HT-29 (cell line): ENCODE results near the gene CDKL5. TPM values are rescaled to one million over a fixed set of nuclear protein-coding genes. Genes with fewer than 3 reads are reported as not detected.
A peak's percentile ranks its signal among the peaks of the same experiment; 100 is the strongest.

Source experiments
- DNase-seq: peaks from one replicate; pipeline ENCODE4 v3.0.0-alpha.2; 2015; ENCODE audit warnings: low spot score
- total RNA-seq: library from RNA; depleted of rRNA; stranded (reverse); fragments of >200 nt; shearing (Covaris generic); gene quantifications from 2 replicates; pipeline ENCODE4 v1.2.3, GENCODE V29; 2014

CDKL5 gene
- total RNA-seq, 1 experiment from 2014 or later = 3.2 TPM

DNA sequence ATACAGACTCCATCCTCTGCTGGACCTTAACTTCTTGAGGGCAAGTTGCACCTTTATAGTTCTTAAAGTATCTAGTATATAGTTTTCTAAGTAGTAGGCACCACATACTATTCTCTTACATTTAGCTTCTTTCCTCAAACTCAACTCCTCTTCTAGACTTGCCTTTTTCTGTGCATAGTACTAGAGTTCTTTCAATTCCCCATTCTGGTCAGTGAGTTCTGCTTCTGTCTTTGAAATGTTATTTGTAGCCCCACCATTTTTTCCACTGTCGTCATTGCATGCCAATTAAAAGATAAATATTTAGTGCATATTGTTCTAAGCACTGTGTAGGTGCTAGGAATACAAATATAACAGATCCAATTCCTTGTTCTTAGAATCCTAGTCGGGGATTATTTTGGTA lies 31.6 kb downstream of the CDKL5 start:
- DNase-seq = no peak

DNA sequence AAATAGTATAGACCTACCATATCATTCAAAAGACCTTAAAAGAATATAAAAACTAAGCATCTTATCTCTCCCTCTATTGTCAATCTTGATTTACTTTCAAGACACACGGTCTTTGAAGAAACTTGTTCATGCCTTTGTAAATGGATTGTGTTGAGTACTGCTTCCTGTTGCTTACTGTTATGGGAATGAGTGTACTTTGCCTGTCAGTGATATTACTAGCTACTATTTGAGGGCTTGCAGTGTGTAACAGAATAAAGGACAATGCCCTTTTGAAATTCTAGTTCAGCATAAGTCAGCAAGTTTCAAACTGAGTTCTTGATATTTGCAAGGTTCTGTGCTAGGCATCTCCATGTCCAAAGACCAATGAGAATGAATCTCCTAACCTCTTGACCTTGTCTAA lies 36.0 kb downstream of the CDKL5 start:
- DNase-seq = no peak

DNA sequence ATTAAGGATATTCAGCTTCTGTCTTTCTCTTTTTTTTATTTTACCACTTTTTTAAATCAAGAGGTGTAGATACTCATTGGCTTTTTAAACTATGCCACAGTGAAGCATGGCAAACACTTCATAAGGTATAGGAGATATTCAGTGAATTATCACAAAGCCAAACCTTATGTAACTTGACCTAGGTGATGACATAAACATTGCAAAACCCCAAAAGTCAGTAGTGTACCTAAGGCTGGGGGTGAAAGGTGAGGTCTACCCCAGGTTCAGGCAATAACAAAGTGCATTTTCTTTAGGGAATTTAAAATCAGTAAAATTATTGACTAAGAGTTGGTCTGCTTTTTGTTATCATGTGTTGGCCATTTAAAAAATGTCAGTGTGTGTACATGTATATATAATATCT lies 39.1 kb downstream of the CDKL5 start:
- no peak for DNase-seq

DNA sequence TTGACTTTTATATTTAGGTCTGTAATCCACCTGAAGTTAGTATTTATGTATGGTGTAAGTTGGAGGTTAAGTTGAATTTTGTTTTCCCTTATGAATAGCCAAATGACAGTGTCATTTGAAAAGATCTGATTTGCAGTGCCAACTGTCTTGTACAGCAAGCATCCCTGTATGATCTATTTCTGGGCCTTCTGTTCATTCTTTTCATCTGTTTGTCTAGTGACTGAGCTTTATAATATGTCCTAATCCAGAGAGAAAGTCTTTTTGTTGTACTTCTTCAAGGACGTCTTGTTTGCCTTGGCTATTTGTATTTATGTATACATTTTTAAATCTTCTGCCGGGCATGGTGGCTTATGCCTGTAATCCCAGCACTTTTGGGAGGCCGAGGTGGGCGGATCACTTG lies 39.6 kb downstream of the CDKL5 start:
- no peak for DNase-seq

DNA sequence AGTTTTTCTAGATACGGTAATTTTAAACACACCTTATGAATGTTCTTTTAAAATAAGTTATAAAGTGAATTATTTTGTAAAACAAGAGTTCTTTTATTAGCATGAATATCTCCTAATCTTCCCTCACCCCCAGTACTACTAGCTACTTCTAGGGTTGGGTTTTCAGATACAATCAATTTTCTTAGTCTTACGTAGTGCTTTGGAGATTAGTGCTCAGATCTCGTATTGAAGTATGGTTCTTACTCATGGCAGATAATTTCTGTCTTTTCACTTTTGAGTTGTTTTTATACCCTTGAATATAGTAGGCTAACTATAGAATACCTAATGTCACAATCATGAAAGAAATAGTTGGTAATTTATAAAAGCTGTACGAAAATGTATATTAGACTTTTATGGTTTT lies 43.2 kb downstream of the CDKL5 start:
- DNase-seq = no peak

DNA sequence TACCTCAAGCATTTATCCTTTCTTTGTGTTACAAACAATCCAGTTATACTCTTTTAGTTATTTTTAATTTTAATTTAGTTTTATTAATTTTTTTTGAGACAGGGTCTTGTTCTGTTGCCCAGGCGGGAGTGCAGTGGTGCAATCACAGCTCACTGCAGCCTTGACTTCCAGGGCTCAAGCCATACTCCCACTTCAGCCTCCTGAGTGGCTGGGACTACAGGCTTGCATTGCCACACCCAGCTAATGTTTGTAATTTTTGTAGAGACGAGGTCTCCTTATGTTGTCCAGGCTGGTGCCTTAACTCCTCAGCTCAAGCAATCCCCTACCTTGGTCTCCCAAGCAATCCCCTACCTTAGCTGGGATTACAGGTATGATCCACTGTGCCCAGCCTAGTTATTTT lies 45.9 kb downstream of the CDKL5 start:
- no peak for DNase-seq

DNA sequence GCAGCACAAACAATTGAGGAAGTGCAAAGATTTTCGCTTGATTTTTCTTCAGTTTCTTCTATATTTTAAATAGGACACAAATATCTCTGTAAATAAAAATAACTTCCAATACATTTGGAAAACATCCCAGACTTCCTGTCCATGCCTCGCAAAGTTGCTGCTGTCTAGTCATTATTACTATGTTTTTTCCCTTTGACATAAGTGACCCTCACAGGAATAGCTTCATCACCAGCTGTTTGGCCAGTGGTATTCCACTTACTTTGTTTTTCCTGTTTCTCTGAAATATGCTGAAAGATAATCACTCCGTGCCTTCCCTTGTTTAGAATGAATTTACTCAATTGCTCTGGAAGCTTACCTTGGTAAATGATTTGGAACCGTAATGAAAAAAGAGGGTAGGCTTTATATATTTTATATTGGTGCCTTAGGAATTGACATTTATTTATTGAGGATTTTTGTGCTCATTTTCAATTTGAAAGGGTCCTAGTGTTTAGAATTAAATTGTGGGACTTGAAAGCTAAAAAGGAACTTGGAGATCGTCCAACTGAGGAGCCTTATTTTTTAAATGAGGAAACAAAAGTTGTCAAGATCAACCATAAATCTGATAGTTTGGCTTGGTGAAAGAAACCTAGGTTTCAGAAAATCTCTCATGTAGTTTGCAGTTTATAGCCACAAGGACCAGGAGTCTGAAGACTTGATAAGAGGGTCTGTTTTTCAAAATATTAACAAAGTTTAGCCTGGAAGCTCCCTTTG lies 65.6 kb downstream of the CDKL5 start:
- no peak for DNase-seq

DNA sequence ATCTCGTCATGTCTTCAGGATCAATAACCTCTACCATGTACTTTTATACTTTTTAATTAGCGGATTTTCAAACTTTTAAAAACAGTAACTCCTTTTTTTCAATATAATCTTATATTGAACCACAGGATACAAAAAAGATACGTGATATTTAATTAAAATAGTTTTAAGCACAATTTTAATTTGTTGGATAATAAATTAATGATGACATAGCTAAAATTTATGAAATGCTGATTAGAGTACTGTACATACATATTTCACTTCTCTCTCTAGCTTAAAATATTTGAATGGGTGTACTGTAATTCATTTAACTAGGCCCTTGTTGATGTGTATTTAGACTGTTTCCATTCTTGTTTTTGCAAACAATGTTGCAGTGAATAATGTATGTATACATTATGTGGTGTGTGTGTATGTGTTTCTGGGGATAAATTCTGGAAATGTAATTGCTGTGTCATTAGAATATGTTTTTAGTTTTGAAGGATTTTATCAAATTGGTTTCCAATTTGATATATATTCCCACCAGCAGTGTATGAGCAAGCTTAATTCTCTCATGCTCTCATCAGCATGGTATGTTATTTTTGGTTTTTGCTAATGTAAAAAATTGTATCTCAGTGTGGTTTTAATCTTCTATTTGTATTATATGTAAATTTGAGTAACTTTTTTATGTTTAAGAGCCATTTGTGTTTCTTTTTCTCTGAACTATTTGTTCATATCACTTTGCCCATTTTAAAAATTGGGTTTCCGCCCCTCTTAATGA lies 66.4 kb downstream of the CDKL5 start:
- DNase-seq = no peak

DNA sequence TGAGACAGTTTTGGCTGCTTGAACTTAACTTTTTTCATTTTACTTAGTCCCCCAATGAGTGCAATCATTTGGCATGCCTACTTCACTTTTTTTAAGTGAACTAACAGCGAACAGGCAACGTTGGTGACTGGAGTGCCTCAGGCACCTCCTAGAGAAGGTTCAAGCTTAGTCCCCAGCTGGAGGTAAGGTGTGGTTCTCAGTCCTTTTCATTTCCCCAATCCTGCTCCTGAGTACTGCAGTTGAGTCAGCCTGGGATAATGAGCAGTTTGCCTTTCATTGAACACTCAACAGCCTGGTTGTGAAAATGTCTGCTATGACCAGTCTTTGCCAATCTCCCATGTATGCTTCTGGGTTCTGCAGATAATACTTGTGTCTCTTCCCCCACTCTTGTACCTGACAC lies 109.5 kb downstream of the CDKL5 start:
- no peak for DNase-seq

DNA sequence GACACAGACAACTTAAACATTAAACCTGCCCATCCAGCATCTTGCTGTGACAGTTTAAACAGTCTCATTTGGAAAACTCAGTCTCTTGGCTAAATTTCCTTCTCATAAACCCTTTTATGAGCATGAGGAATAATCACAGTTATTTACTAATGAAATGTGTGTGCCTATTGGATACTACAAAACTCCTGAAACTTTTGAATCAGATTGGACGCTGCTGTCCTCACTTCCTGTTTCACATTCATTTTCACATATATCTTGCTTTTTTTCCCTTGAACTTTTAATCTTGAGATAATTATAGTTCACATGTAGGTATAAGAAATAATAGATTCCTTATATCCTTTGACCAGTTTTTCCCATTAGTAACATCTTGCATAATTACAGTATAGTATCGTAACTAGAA lies 111.7 kb downstream of the CDKL5 start:
- DNase-seq = no peak

DNA sequence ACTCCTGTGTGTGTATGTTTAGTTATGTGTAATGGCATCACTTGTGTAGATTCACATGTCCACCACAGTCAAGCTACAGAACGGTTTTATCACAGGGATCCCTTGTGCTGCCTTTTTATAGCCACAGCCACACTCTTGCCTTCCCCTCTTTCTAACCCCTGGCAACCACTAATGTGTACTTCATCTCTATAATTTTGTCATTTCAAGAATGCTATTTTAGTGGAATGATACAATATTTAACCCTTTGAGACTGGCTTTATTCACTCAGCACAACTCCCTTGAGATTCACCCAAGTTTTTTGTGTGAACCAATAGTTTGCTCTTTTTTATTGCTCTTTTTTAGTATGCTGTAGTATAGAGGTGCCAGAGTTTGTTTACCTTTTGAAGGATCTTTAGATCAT lies 112.1 kb downstream of the CDKL5 start:
- DNase-seq = no peak

DNA sequence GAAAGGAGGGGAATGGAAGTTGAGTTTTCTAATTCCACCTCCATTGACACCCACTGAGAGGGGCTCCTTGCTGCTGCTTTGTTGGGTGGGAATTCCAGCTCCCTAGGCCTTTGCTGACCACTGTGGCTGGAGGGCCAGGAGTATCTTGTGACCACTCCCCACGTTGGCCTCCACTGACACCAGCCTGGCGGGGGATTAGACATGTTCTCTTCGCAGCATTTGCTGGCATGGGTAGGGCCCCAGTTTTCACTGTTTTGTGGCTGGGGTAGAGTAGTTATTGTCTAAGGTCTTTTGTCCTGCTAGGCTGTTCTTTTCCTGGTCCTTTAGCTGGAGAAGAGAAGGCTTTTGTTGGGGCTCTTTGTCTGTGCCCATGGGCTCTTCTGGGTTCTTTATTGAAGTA lies 116.7 kb downstream of the CDKL5 start:
- no peak for DNase-seq

DNA sequence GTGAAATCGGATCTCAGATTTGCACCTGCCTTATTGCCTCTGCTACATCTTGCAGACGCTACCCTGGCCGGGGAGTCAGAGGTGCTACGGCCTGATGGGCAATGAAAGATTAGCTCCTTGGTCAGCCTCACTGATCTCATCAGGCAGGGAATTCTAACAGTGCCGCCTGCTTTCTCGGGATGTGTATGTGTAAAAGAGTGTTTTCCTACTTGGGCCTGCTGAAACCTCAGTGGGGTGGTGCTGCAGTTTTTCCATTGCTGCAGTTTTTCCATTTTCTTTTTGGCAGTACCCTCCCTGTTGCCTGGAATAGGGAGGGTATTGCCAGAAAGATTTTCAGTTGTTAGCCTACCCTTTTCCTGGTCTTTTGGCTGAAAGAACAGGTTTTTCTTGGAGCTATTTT lies 117.5 kb downstream of the CDKL5 start:
- DNase-seq = no peak

DNA sequence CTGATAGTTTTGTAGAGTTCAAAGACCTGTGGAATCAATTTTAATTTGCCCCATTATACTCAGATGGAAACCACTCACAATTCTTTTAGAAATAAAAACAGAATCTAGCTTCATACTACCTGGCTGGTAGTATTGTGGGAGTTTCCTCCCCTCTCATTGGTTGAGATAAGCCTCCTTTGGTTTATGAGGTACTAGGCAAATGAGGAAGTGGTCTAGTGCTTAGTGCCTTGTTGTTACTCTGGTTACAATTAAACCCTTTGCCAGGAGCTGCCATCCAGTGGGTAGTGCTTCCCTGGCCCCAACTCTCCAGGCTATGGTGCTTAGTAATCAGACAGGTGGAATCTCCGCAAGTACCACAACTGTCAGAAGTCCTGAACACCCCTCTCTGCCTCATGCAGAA lies 118.3 kb downstream of the CDKL5 start:
- DNase-seq = no peak

DNA sequence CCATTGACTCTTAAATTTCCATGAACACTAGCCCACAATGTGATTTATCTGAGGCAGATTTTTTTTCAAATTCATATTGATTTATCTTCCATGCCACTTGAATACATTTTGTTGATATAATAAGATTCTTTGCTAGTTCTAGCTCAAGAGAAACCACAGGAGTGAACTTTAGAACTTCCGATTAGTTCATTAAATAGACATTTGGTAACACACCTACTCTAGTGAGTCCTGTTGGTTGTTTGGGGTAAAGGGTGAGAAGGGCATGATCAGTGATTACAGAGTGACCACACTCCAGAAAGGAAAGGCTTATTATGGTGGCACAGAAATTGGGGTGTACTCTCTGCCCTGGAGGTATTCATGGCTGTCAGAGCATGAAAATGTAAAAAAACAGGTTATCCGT lies 120.4 kb downstream of the CDKL5 start:
- peak; percentile 5 for DNase-seq

DNA sequence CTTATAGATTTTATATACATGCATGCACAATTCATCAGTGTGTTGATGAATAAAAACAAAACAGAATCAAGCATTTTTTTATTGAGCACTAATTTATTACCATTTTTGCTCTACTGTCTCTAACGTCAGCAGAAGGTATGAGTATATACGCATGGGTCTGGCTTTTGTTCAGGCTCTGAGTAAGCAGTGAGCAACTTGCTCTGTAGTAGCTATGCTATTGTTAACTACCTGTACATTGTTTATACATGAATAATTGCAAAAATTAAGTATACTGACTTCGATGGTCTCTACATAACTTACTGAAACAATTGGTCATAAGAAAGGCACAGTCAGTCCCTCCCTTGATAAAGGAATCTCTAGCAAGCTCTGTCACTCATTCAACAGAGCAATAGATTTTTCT lies 123.6 kb downstream of the CDKL5 start:
- no peak for DNase-seq

DNA sequence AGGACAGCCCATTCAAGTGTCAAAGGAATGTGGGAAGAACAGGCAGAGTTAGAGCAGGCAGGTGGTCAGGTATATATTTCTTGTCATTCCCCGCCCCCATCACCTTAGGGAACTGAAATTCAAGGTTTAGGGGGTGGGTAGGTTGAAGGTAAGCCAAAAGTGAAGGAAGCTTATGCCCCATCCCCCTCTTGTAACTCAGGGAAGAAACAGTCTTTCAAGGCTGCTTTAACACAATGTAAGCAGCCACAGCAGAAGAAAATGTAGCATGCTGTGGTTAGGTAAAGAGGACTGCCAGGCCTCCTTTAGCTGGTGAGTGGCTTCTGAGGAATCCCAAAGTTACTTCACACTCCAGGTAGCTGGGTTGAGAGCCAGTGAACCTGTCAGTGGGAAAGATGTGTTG lies 124.2 kb downstream of the CDKL5 start:
- no peak for DNase-seq

DNA sequence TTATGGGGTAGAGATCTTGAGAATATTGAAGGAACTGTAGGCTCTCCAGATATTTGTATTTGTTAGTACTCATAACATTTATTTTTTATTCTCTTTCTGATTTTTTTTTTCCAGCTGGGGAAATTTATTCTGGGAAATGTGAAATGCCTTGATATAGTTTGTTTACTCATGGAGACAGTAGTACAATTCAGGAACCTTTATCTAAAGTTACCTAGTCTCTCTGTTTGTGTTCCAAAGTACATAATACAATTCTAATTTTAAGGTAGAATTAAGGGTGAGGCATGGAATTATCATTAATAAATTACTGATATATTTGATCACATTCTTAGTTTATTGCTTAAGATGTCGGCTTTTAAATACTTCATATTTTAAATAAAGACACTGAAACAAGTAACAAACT lies 132.5 kb downstream of the CDKL5 start:
- DNase-seq = no peak

DNA sequence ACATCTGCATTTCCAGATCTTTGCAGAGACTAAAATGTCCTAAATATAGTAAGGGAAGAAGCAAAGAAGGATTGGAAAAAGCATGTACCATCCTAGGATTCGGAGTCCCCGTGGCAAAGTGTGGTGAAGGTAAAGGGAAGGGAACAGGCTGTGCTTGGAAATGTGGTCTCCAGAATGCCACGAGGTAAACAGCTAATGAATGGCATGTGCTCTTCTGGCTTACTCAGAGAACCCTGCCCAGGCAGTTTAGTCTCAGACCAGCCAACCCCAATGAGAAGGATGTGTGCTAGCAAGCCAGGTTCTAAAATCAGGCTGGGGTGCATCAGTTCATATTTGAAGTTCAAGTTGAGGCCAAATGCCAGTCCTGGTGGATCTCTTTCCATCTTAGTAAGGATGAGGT lies 133.4 kb downstream of the CDKL5 start:
- DNase-seq = no peak

DNA sequence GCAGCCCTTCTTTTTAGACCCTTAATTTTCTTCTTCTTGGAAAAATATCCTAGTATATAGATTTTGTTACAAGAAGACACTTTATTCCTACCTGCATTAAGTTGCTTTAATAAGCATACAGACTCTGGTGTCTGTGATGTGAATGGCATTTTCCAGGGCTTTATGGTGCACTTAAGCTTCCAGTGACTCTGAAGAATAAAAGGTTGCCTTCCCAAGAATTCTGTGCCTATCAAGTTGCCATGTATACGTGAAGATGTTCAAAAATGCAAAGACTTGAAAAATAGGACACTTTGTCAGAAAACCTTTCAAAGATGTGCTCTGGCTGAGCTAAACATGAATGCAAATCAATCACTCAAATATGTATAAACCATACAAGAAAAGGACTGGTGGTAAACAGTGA lies 135.6 kb downstream of the CDKL5 start:
- no peak for DNase-seq

DNA sequence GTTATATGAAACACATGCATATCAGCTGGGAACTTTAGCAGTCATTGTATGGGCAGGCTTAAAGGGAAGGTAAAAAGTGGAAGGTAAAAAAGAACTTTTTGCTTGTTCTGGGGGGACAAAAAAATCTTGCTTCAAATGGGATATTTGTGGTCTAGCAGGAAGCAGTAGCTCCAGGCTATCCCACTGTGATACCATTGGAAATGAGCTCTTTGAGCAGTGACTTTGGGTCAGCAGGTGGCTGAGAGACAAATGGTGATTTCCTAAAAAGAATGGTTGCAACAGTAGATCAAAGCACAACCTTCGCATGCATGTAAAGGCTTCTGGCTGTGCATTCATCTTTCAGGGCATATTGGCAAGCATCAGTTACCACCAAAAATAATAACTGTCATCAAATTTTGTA lies 140.3 kb downstream of the CDKL5 start:
- DNase-seq = no peak

DNA sequence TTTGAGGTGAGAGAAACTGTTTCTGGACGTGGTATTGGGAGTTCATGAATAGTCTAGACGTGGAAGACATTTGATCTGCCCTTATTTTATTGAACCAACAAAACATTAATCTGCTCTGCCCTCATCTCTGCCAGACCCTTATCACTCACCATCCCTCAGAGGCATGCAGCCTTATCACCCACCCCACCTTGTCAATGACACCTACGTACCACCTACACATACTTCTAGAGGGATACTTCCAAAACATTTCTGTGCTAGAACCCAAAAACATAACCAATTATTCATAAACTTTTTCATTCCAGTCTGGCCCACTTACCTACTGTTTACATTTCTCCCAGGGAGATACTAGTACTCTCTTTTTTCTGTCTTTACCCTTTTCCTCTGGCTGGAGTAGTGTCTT lies 141.3 kb downstream of the CDKL5 start:
- DNase-seq = no peak

DNA sequence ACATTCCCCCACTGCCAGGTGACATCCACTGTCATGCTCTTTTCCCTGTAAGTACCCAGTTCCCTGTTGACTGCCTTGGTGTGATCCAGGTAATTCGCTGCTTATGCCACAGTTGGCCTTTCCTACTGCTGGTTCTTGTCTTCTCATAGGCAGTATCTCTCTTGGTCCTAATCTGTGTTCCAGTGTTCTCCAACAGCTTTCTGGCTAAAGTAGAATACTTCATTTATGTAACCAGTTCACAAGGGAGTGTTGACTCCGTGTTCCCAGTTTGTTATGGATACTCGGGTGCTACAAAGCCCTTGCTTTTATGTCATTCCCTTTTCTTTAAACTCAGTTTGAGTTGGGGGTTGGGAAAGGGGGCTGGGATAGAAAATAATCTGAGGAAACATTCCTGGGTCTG lies 148.1 kb downstream of the CDKL5 start:
- no peak for DNase-seq

DNA sequence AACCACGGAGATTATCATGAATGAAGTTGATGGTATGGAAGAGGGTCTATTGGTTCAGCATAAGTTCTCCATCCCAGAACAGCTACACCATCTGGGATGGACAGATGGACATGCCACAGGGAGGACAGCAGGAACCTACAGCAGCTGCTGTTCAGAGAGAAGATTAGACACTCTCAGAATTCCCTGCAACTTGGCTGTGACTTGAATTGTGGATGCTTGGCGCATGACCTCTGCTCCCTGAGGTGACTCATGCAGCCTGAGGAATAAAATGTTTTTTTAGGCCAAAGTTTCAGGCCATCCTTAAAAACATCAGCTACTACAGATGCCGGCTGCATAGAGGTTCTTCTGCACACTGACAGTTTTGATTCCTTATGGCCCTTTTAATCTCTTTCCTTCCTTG lies 149.2 kb downstream of the CDKL5 start:
- peak; percentile 18 for DNase-seq
